Measurements from ENCODE around the gene ATP8A2.
A peak's percentile ranks its signal among the peaks of the same experiment; 100 is the strongest.

The ATP8A2 gene

DNA sequence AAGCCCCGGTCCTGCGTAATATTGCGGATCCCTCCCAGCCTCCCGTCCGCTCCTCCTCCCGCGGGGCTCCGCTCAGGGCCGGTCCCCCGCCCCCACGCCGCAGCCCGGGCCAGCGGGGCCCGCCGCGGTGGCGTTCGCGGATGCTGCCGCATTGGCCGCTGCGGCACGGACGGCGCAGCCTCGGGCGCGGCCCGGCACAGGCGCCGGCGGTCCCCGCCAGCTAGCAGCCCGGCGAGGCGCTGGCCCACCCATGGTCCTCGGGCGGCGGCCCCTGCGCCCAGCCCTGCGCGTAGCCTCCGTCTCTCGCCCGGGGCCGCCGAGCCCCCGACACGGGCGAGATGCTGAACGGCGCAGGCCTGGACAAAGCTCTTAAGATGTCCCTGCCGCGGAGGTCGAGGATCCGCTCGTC, at the start of gene ATP8A2:
ATP8A2 (plus strand) TSS at position 100 of the 409 bp plus-strand sequence; CDS start at position 339, 239 bp downstream.
- no peaks in the 10 kb centered on the region for H3K36me3 ChIP-seq (ENCODE audit: insufficient read depth, insufficient read length, low read length)
- H3K9me3 ChIP-seq (ENCODE audit: insufficient read depth, low read length) = no peaks in the 10 kb centered on the region
- H3K27me3 ChIP-seq (ENCODE audit: insufficient read depth, insufficient read length) = peaks cover 47% of the 10 kb centered on the region
- DNase-seq (ENCODE audit: low read depth, low spot score) = no peak
- TF ChIP-seq ZNF274 (IDR thresholded peaks at IDR 0.05; ENCODE audit: low read depth, low read length) (no peak), YY1 (IDR thresholded peaks at IDR 0.05; ENCODE audit: insufficient read depth, insufficient read length) (no peak), SUZ12 (IDR thresholded peaks at IDR 0.05; ENCODE audit: extremely low read depth, insufficient read depth, insufficient read length) (no peak)
- H3K4me3 ChIP-seq (ENCODE audit: insufficient read length, low read depth) = peak within 1 kb of the TSS; percentile 47
- peak within 1 kb of the TSS; percentile 50 for H3K9ac ChIP-seq (ENCODE audit: insufficient read length, low read depth)
- peaks cover 4% of the 10 kb centered on the region for H3K4me1 ChIP-seq (ENCODE audit: insufficient read depth, insufficient read length)

DNA sequence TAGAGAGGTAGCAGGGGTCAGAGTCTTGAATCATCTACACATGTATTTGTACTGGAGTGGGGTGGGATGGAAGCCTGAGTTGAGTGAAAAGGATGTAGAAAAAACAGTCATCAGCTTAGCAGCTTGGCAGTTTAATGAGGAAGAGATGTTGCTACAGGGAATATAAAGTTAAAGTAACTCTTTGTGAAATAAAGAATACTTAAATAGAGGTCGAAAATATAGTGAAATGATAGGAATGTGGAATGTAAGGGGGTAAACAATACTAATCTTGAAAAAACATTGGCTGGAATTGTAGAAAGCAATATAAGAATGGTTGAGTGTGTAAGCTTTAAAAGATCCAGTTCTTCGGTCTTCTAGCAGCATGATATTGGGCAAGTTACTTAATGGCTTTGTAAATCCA, 47.7 kb upstream of the ATP8A2 start:
- Histone ChIP-seq H3K4me1 (ENCODE audit: insufficient read depth, insufficient read length) (no peaks in the 10 kb centered on the region), H3K36me3 (ENCODE audit: insufficient read depth, insufficient read length, low read length) (peaks cover 79% of the 10 kb centered on the region), H3K4me3 (ENCODE audit: insufficient read length, low read depth) (no peak overlapping the region), H3K9me3 (ENCODE audit: insufficient read depth, low read length) (no peaks in the 10 kb centered on the region), H3K27me3 (ENCODE audit: insufficient read depth, insufficient read length) (no peaks in the 10 kb centered on the region), H3K9ac (ENCODE audit: insufficient read length, low read depth) (no peak overlapping the region)
- TF ChIP-seq SUZ12 (IDR thresholded peaks at IDR 0.05; ENCODE audit: extremely low read depth, insufficient read depth, insufficient read length) = no peak
- TF ChIP-seq ZNF274 (IDR thresholded peaks at IDR 0.05; ENCODE audit: low read depth, low read length) = no peak
- no peak for TF ChIP-seq YY1 (IDR thresholded peaks at IDR 0.05; ENCODE audit: insufficient read depth, insufficient read length)
- no peak for DNase-seq (ENCODE audit: low read depth, low spot score)

DNA sequence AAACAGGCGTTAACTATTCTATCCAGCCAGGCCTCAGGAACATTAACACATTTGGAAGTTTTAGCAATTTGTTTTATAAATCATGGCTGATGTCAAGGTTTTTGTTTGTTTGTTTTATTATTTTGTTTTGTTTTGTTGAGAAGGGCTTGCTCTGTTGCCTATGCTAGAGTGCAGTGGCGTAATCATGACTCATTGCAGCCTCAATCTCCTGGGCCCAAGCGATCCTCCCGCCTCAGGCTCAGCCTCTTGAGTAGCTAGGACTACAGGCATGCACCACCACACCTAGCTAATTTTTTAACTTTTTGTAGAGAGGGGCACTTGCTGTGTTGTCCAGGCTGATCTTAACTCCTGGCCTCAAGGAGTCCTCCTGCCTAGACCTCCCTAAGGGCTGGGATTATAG, 42.1 kb upstream of the ATP8A2 start:
- Histone ChIP-seq H3K9ac (ENCODE audit: insufficient read length, low read depth) (no peak overlapping the region), H3K4me3 (ENCODE audit: insufficient read length, low read depth) (no peak overlapping the region), H3K4me1 (ENCODE audit: insufficient read depth, insufficient read length) (no peaks in the 10 kb centered on the region), H3K36me3 (ENCODE audit: insufficient read depth, insufficient read length, low read length) (peaks cover 81% of the 10 kb centered on the region), H3K27me3 (ENCODE audit: insufficient read depth, insufficient read length) (no peaks in the 10 kb centered on the region), H3K9me3 (ENCODE audit: insufficient read depth, low read length) (no peaks in the 10 kb centered on the region)
- DNase-seq (ENCODE audit: low read depth, low spot score) = no peak
- no peak for TF ChIP-seq SUZ12 (IDR thresholded peaks at IDR 0.05; ENCODE audit: extremely low read depth, insufficient read depth, insufficient read length)
- TF ChIP-seq ZNF274 (IDR thresholded peaks at IDR 0.05; ENCODE audit: low read depth, low read length) = no peak

DNA sequence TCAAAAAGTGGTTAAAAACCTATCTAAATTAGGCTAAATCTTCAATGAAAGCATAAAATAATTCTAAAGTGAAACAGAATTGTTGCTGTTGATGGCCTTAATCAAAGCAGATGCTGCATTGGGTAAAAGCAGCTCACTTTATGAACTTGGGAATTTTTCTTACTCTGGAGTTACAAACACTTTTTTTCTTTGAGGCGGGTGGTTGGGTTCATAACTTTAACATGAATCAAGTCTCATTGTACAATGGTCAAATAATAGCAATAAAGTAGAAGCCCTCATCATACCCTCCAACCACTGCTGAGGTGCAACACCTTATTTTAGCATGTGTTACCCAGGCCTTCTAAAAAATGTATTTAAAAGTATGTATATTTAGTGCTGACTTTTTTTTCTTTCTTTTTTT, 41.2 kb upstream of the ATP8A2 start:
- no peak for DNase-seq (ENCODE audit: low read depth, low spot score)
- Histone ChIP-seq H3K36me3 (ENCODE audit: insufficient read depth, insufficient read length, low read length) (peaks cover 78% of the 10 kb centered on the region), H3K4me1 (ENCODE audit: insufficient read depth, insufficient read length) (no peaks in the 10 kb centered on the region), H3K4me3 (ENCODE audit: insufficient read length, low read depth) (no peak overlapping the region), H3K27me3 (ENCODE audit: insufficient read depth, insufficient read length) (no peaks in the 10 kb centered on the region), H3K9ac (ENCODE audit: insufficient read length, low read depth) (no peak overlapping the region), H3K9me3 (ENCODE audit: insufficient read depth, low read length) (no peaks in the 10 kb centered on the region)
- no peak for TF ChIP-seq YY1 (IDR thresholded peaks at IDR 0.05; ENCODE audit: insufficient read depth, insufficient read length)
- TF ChIP-seq ZNF274 (IDR thresholded peaks at IDR 0.05; ENCODE audit: low read depth, low read length) = no peak
- TF ChIP-seq SUZ12 (IDR thresholded peaks at IDR 0.05; ENCODE audit: extremely low read depth, insufficient read depth, insufficient read length) = no peak

DNA sequence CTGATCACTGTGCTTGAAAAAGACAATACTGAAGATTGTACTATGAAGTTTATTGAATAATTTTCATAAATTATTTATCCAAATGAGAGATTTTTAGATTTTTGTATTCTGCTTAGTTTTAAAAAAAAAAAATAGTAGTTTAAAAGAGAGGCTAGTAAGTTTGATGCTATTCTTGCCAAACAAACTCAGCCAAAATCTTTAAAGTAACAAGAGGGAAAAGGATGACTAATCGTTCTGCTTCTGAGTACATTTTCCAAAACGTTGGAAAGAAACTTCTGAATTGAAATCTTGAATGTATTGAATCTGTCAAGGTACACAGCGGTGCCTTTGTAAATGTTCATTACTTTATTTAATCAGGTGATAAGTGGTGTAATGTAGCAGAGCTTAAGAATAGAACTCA, 35.9 kb upstream of the ATP8A2 start:
- Histone ChIP-seq H3K9ac (ENCODE audit: insufficient read length, low read depth) (no peak overlapping the region), H3K36me3 (ENCODE audit: insufficient read depth, insufficient read length, low read length) (peaks cover 58% of the 10 kb centered on the region), H3K9me3 (ENCODE audit: insufficient read depth, low read length) (no peaks in the 10 kb centered on the region), H3K27me3 (ENCODE audit: insufficient read depth, insufficient read length) (no peaks in the 10 kb centered on the region), H3K4me1 (ENCODE audit: insufficient read depth, insufficient read length) (no peaks in the 10 kb centered on the region), H3K4me3 (ENCODE audit: insufficient read length, low read depth) (no peak overlapping the region)
- no peak for DNase-seq (ENCODE audit: low read depth, low spot score)
- TF ChIP-seq YY1 (IDR thresholded peaks at IDR 0.05; ENCODE audit: insufficient read depth, insufficient read length) = no peak
- no peak for TF ChIP-seq SUZ12 (IDR thresholded peaks at IDR 0.05; ENCODE audit: extremely low read depth, insufficient read depth, insufficient read length)
- TF ChIP-seq ZNF274 (IDR thresholded peaks at IDR 0.05; ENCODE audit: low read depth, low read length) = no peak

DNA sequence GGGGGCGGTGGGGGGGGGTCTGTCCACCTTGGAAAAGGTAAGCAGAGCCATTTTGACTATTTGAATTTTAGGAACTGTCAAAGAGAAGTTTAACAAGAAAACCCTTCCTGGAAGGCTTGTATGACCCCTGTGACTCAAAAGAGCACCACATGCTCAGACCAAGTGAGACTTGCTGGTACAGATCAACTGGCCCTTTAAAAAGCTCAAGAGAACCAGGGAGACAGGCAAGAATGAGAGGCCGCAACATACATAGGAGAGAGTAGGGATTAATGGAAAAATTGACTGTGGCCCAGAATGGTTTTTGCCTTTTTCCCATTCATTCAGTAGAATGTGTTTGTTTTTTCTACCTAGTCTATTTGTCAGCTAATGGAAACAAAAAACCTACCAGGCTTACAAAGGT, 26.2 kb upstream of the ATP8A2 start:
- Histone ChIP-seq H3K36me3 (ENCODE audit: insufficient read depth, insufficient read length, low read length) (peaks cover 4% of the 10 kb centered on the region), H3K9me3 (ENCODE audit: insufficient read depth, low read length) (no peaks in the 10 kb centered on the region), H3K4me3 (ENCODE audit: insufficient read length, low read depth) (no peak overlapping the region), H3K9ac (ENCODE audit: insufficient read length, low read depth) (no peak overlapping the region), H3K4me1 (ENCODE audit: insufficient read depth, insufficient read length) (no peaks in the 10 kb centered on the region), H3K27me3 (ENCODE audit: insufficient read depth, insufficient read length) (no peaks in the 10 kb centered on the region)
- DNase-seq (ENCODE audit: low read depth, low spot score) = no peak
- no peak for TF ChIP-seq YY1 (IDR thresholded peaks at IDR 0.05; ENCODE audit: insufficient read depth, insufficient read length)
- TF ChIP-seq SUZ12 (IDR thresholded peaks at IDR 0.05; ENCODE audit: extremely low read depth, insufficient read depth, insufficient read length) = no peak
- no peak for TF ChIP-seq ZNF274 (IDR thresholded peaks at IDR 0.05; ENCODE audit: low read depth, low read length)

DNA sequence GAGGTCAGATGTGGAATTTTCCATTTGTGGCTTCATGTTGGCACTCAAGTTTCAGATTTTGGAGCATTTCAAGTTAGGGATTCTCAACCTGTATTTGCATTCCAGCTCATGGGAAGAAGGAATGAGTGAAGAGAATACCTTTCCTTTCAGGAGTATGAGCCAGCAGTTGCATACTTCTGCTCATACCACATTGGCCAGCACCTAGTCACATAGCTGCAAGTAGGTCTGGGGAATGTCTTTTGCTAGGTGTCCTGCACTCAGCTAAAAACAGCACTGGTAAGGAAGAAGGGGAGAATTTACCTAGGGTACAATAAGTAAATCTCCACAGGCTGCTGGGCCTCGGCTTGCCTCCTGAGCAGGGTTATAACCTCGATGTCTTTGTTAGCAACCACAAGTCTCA, 24.6 kb upstream of the ATP8A2 start:
- no peaks in the 10 kb centered on the region for H3K27me3 ChIP-seq (ENCODE audit: insufficient read depth, insufficient read length)
- H3K4me1 ChIP-seq (ENCODE audit: insufficient read depth, insufficient read length) = no peaks in the 10 kb centered on the region
- H3K9me3 ChIP-seq (ENCODE audit: insufficient read depth, low read length) = no peaks in the 10 kb centered on the region
- TF ChIP-seq ZNF274 (IDR thresholded peaks at IDR 0.05; ENCODE audit: low read depth, low read length) (no peak), YY1 (IDR thresholded peaks at IDR 0.05; ENCODE audit: insufficient read depth, insufficient read length) (no peak), SUZ12 (IDR thresholded peaks at IDR 0.05; ENCODE audit: extremely low read depth, insufficient read depth, insufficient read length) (no peak)
- no peak overlapping the region for H3K9ac ChIP-seq (ENCODE audit: insufficient read length, low read depth)
- H3K36me3 ChIP-seq (ENCODE audit: insufficient read depth, insufficient read length, low read length) = no peaks in the 10 kb centered on the region
- H3K4me3 ChIP-seq (ENCODE audit: insufficient read length, low read depth) = no peak overlapping the region
- DNase-seq (ENCODE audit: low read depth, low spot score) = no peak

DNA sequence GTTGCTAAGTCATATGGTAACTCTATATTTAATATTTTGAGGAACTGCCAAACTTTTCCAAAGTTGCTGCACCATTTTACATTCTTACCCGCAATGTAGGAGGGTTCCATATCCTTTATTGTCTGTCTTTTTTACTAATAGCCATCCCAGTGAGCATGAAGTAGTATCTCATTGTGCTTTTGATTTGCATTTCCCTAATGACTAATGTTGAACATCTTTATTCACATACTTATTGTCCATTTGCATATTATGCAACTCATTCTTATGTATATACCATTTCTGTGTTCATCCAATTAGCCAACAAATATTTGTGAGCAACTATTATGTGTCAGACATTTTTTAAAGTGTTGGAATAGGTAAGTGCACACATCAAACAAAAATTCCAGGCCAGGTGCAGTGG, 20.4 kb upstream of the ATP8A2 start:
- TF ChIP-seq ZNF274 (IDR thresholded peaks at IDR 0.05; ENCODE audit: low read depth, low read length) = no peak
- TF ChIP-seq YY1 (IDR thresholded peaks at IDR 0.05; ENCODE audit: insufficient read depth, insufficient read length) = no peak
- no peak for TF ChIP-seq SUZ12 (IDR thresholded peaks at IDR 0.05; ENCODE audit: extremely low read depth, insufficient read depth, insufficient read length)
- no peak overlapping the region for H3K9ac ChIP-seq (ENCODE audit: insufficient read length, low read depth)
- H3K36me3 ChIP-seq (ENCODE audit: insufficient read depth, insufficient read length, low read length) = no peaks in the 10 kb centered on the region
- H3K4me1 ChIP-seq (ENCODE audit: insufficient read depth, insufficient read length) = no peaks in the 10 kb centered on the region
- no peak overlapping the region for H3K4me3 ChIP-seq (ENCODE audit: insufficient read length, low read depth)
- no peak for DNase-seq (ENCODE audit: low read depth, low spot score)
- no peaks in the 10 kb centered on the region for H3K9me3 ChIP-seq (ENCODE audit: insufficient read depth, low read length)
- no peaks in the 10 kb centered on the region for H3K27me3 ChIP-seq (ENCODE audit: insufficient read depth, insufficient read length)

All from NT2/D1 (cell line).